Right lobe of liver (tissue), 4 donors: ENCODE results near the gene PLA2G4A.

Experiments
- CTCF ChIP-seq, 4 donors: fragments of 200-600 bp in 3 of 4; fragments of 450-650 bp in 1 of 4; IDR thresholded peaks; one replicate each; pipeline versions ENCODE4 v1.5.1 to v1.8.0; 2016 to 2022; ENCODE audit warnings: antibody characterized with exemption in 4 of 4, mild to moderate bottlenecking in 2 of 4
- POLR2A ChIP-seq: fragments of 450-650 bp; IDR thresholded peaks from one replicate; pipeline ENCODE4 v1.6.1; 2017; ENCODE audit warnings: antibody characterized with exemption, mild to moderate bottlenecking
- donor health status: DM: no; HTN: no; CAD: no.
- donor health status: DM: no; HTN: no; CAD: no.
- donor health status: DM: no; HTN: yes; CAD: no.

GRCh38 chr1:186903374-186904136, 74.8 kb downstream of the PLA2G4A start:
- TF ChIP-seq POLR2A (no peak), CTCF (IDR thresholded peaks at IDR 0.05) (no peak)
